HG02798 (cell line): ENCODE data around the gene UTS2B.

Source experiments
- ATAC-seq: cut with Tn5 transposase; IDR thresholded peaks from one replicate; pipeline ENCODE4 v1.9.1; 2021; ENCODE audit warnings: mild to moderate bottlenecking; ENCODE audit not compliant: unreplicated experiment, poor library complexity

Gene UTS2B

GRCh38 chr3:191353022-191353777 is 22.9 kb upstream of the UTS2B start:
- peak; percentile 46 for ATAC-seq

GRCh38 chr3:191352014-191352413 is 21.7 kb upstream of the UTS2B start:
- ATAC-seq: no peak

- no peak for ATAC-seq
Measured at GRCh38 chr3:191350396-191351090, 20.2 kb upstream of the UTS2B start.

GRCh38 chr3:191348098-191348497 is 17.8 kb upstream of the UTS2B start:
- ATAC-seq: peak; percentile 52

- no peak for ATAC-seq
Measured at GRCh38 chr3:191347228-191347627, 16.9 kb upstream of the UTS2B start.

- no peak for ATAC-seq
Measured at GRCh38 chr3:191345334-191345733, 15.0 kb upstream of the UTS2B start.

- no peak for ATAC-seq
Measured at GRCh38 chr3:191343913-191344312, 13.6 kb upstream of the UTS2B start.

GRCh38 chr3:191343115-191343514 is 12.8 kb upstream of the UTS2B start:
- ATAC-seq: no peak

- no peak for ATAC-seq
Measured at GRCh38 chr3:191342411-191342810, 12.1 kb upstream of the UTS2B start.

- no peak for ATAC-seq
Measured at GRCh38 chr3:191342006-191342405, 11.7 kb upstream of the UTS2B start.

- no peak for ATAC-seq
Measured at GRCh38 chr3:191340966-191341365, 10.6 kb upstream of the UTS2B start.

GRCh38 chr3:191340351-191340750 is 10.0 kb upstream of the UTS2B start:
- ATAC-seq: no peak

- ATAC-seq: no peak
Measured at GRCh38 chr3:191339316-191339917, 9.1 kb upstream of the UTS2B start.

- no peak for ATAC-seq
Measured at GRCh38 chr3:191338177-191338488, 7.8 kb upstream of the UTS2B start.

GRCh38 chr3:191336833-191337232 is 6.5 kb upstream of the UTS2B start:
- peak; percentile 48 for ATAC-seq

- no peak for ATAC-seq
Measured at GRCh38 chr3:191334346-191334893, 4.1 kb upstream of the UTS2B start.

GRCh38 chr3:191333298-191333880 is 3.1 kb upstream of the UTS2B start:
- ATAC-seq: no peak

- no peak for ATAC-seq
Measured at GRCh38 chr3:191331388-191331787, 1.1 kb upstream of the UTS2B start.

GRCh38 chr3:191330530-191331048 is 263 bp upstream of the UTS2B start:
- ATAC-seq: no peak

- ATAC-seq: peak; percentile 86
Measured at GRCh38 chr3:191328962-191329653, 1.2 kb downstream of the UTS2B start, which contains the start of gene CCDC50. TSS of gene CCDC50 (plus strand) at chr3:191329394. CDS start at chr3:191329675, 281 bp downstream.
